ENCODE measurements around the gene GRK1. TPM values are rescaled to one million over a fixed set of nuclear protein-coding genes. Genes with fewer than 3 reads are reported as not detected.

The GRK1 gene
- total and polyA plus RNA-seq, 2 of the 13 experiments (the other 11 are each of a cell fraction or from before 2014, with no cell fraction given) = 0.07 to 0.12 TPM

GRCh38 chr13:113638173-113638746, 28.8 kb upstream of the GRK1 start:
- FAIRE-seq = no peak

DNA sequence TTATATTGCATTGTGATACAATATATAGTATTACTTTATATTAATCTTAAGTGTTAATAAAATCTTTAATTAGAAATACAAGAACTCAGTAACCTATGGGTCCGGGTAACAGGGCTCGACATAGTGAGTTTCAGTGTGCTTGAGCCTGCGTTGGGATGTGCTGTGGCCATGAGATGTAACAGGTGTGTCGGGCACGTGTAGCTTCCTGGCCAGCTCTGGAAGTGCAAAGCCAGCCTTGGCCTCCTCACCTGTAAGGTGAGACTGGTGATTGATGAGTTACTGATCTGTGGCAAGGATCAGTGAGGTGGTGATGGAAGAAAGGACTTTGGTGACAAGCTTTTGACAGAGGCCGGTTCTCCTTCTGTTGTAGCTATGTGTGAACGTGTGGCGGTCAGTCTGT, 28.2 kb upstream of the GRK1 start:
- DNase-seq (ENCODE audit: low spot score) (no peak), FAIRE-seq (no peak), ATAC-seq (no peak)
- no peak overlapping the region for H3K4me2 ChIP-seq (ENCODE audit: low read depth, low read length)
- 96% methylated on average over 8 of the region's 8 CpGs for WGBS (ENCODE audit: low lambda C conversion rate)
- no peaks in the 10 kb centered on the region for H3K4me1 ChIP-seq (ENCODE audit: insufficient read depth, low read length)
- no peak overlapping the region for H3K9ac ChIP-seq (ENCODE audit: insufficient read depth, low read depth, low read length)
- no peaks in the 10 kb centered on the region for H3K27me3 ChIP-seq (ENCODE audit: control insufficient read depth in 1 of 2, insufficient read depth in 2 of 2, low read length in 2 of 2)
- no peaks in the 10 kb centered on the region for H3K79me2 ChIP-seq (ENCODE audit: insufficient read depth, low read length)
- H3K9me3 ChIP-seq (ENCODE audit: low read length) = no peaks in the 10 kb centered on the region
- H2AFZ ChIP-seq (ENCODE audit: low read length) = no peak overlapping the region
- POLR2A ChIA-PET = no interaction called here
- in situ Hi-C loops (cut with HindIII; ENCODE audit: extremely low pct_ligation_motif_present, low pct_unique_long_range_greater_than_20kb) = no loop called here
- H3K4me3 ChIP-seq (replicated peaks in 1 of 3; ENCODE audit: insufficient read depth in 1 of 3, low read depth in 2 of 3, low read length in 3 of 3) = no peak overlapping the region
- H3K27ac ChIP-seq (ENCODE audit: extremely low read length, insufficient read depth, low read length) = no peak overlapping the region
- CTCF ChIA-PET (ENCODE audit: low intra/inter-chr PET ratio, low total read pairs) = no interaction called here
- TF ChIP-seq FOXA3 (CRISPR knock-in tag; IDR thresholded peaks at IDR 0.05) (no peak), ARID2 (CRISPR knock-in tag; IDR thresholded peaks at IDR 0.05; ENCODE audit: borderline replicate concordance) (no peak), ZBTB21 (CRISPR knock-in tag; IDR thresholded peaks at IDR 0.05) (no peak), IKZF1 (IDR thresholded peaks at IDR 0.05) (no peak)
- TF ChIP-seq, protein P1, sequence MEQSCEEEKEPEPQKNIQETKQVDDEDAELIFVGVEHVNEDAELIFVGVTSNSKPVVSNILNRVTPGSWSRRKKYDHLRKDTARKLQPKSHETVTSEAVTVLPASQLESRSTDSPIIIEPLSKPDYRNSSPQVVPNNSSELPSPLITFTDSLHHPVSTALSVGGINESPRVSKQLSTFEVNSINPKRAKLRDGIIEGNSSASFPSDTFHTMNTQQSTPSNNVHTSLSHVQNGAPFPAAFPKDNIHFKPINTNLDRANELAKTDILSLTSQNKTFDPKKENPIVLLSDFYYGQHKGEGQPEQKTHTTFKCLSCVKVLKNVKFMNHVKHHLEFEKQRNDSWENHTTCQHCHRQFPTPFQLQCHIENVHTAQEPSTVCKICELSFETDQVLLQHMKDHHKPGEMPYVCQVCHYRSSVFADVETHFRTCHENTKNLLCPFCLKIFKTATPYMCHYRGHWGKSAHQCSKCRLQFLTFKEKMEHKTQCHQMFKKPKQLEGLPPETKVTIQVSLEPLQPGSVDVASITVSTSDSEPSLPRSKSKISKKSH (CRISPR knock-in tag; IDR thresholded peaks at IDR 0.05; ENCODE audit: borderline replicate concordance) = no peak
- TF ChIP-seq, protein P2, sequence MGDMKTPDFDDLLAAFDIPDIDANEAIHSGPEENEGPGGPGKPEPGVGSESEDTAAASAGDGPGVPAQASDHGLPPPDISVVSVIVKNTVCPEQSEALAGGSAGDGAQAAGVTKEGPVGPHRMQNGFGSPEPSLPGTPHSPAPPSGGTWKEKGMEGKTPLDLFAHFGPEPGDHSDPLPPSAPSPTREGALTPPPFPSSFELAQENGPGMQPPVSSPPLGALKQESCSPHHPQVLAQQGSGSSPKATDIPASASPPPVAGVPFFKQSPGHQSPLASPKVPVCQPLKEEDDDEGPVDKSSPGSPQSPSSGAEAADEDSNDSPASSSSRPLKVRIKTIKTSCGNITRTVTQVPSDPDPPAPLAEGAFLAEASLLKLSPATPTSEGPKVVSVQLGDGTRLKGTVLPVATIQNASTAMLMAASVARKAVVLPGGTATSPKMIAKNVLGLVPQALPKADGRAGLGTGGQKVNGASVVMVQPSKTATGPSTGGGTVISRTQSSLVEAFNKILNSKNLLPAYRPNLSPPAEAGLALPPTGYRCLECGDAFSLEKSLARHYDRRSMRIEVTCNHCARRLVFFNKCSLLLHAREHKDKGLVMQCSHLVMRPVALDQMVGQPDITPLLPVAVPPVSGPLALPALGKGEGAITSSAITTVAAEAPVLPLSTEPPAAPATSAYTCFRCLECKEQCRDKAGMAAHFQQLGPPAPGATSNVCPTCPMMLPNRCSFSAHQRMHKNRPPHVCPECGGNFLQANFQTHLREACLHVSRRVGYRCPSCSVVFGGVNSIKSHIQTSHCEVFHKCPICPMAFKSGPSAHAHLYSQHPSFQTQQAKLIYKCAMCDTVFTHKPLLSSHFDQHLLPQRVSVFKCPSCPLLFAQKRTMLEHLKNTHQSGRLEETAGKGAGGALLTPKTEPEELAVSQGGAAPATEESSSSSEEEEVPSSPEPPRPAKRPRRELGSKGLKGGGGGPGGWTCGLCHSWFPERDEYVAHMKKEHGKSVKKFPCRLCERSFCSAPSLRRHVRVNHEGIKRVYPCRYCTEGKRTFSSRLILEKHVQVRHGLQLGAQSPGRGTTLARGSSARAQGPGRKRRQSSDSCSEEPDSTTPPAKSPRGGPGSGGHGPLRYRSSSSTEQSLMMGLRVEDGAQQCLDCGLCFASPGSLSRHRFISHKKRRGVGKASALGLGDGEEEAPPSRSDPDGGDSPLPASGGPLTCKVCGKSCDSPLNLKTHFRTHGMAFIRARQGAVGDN (CRISPR knock-in tag; IDR thresholded peaks at IDR 0.05) = no peak
- TF ChIP-seq, protein P3, sequence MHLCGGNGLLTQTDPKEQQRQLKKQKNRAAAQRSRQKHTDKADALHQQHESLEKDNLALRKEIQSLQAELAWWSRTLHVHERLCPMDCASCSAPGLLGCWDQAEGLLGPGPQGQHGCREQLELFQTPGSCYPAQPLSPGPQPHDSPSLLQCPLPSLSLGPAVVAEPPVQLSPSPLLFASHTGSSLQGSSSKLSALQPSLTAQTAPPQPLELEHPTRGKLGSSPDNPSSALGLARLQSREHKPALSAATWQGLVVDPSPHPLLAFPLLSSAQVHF (CRISPR knock-in tag; IDR thresholded peaks at IDR 0.05) = no peak
- intact Hi-C loops (cut with micrococcal nuclease; ENCODE audit: unreplicated experiment) = no loop called here
- no TSS peak for BruUV-seq (replicated peaks)
- peaks cover 27 to 71% of the 10 kb centered on the region in 2 experiments for H3K36me3 ChIP-seq (replicated peaks in 1 of 2; ENCODE audit: control insufficient read depth in 1 of 2, insufficient read depth in 2 of 2, low read length in 2 of 2)
- 0 out of 2 replicates have a peak, but pooled peaks cover 3% of the 10 kb centered on the region for H4K20me1 ChIP-seq (ENCODE audit: insufficient read depth, low read length)

More at GRCh38 chr13:113638173-113638746, 28.8 kb upstream of the GRK1 start:
- Histone ChIP-seq H4K20me1 (ENCODE audit: insufficient read depth, low read length) (0 out of 2 replicates have a peak, but pooled peaks cover 3% of the 10 kb centered on the region), H3K4me3 (replicated peaks in 1 of 3; ENCODE audit: insufficient read depth in 1 of 3, low read depth in 2 of 3, low read length in 3 of 3) (no peak overlapping the region), H2AFZ (ENCODE audit: low read length) (no peak overlapping the region), H3K9me3 (ENCODE audit: low read length) (no peaks in the 10 kb centered on the region), H3K4me2 (ENCODE audit: low read depth, low read length) (no peak overlapping the region), H3K27me3 (ENCODE audit: control insufficient read depth in 1 of 2, insufficient read depth in 2 of 2, low read length in 2 of 2) (no peaks in the 10 kb centered on the region), H3K9ac (ENCODE audit: insufficient read depth, low read depth, low read length) (no peak overlapping the region), H3K4me1 (ENCODE audit: insufficient read depth, low read length) (no peaks in the 10 kb centered on the region), H3K36me3 (replicated peaks in 1 of 2; ENCODE audit: control insufficient read depth in 1 of 2, insufficient read depth in 2 of 2, low read length in 2 of 2) (peaks cover 31 to 76% of the 10 kb centered on the region in 2 experiments), H3K27ac (ENCODE audit: extremely low read length, insufficient read depth, low read length) (no peak overlapping the region), H3K79me2 (ENCODE audit: insufficient read depth, low read length) (no peaks in the 10 kb centered on the region)
- intact Hi-C loops (cut with micrococcal nuclease; ENCODE audit: unreplicated experiment) (no loop called here), in situ Hi-C loops (cut with HindIII; ENCODE audit: extremely low pct_ligation_motif_present, low pct_unique_long_range_greater_than_20kb) (no loop called here)
- POLR2A ChIA-PET = no interaction called here
- WGBS (ENCODE audit: low lambda C conversion rate) = 98% methylated on average over 37 of the region's 37 CpGs
- ATAC-seq (no peak), DNase-seq (ENCODE audit: low spot score) (no peak)
- no TSS peak for BruUV-seq (replicated peaks)
- no peak for TF ChIP-seq ZNF431 (CRISPR knock-in tag; IDR thresholded peaks at IDR 0.05; ENCODE audit: borderline replicate concordance, low read depth)
- CTCF ChIA-PET (ENCODE audit: low intra/inter-chr PET ratio, low total read pairs) = no interaction called here

All from HepG2 (cell line).